Spleen (tissue), 11 donors: ENCODE measurements around the gene MFNG. TPM values are rescaled to one million over a fixed set of nuclear protein-coding genes. Genes with fewer than 3 reads are reported as not detected.

Source experiments
- DNase-seq: peaks from one replicate; pipeline ENCODE4 v3.0.0-alpha.2; 2020
- H3K27ac ChIP-seq, 8 donors: fragments of 200-600 bp; sonication (generic) in 7 of 8; 1 replicate in 4 of 8; 2 replicates in 4 of 8; pipeline versions ENCODE4 v1.5.0 to v1.8.0; 2016 to 2021; ENCODE audit warnings: inconsistent platforms in 4 of 8, mild to moderate bottlenecking in 4 of 8, moderate library complexity in 1 of 8
- H3K27me3 ChIP-seq, 7 donors: fragments of 200-600 bp; sonication (generic) in 6 of 7; replicated peaks in 1 of 7; 1 replicate in 4 of 7; 2 replicates in 3 of 7; pipeline versions ENCODE4 v1.5.0 to v1.8.0; 2016 to 2021; ENCODE audit warnings: inconsistent platforms in 3 of 7, mild to moderate bottlenecking in 1 of 7
- H3K36me3 ChIP-seq, 6 donors: fragments of 200-600 bp; sonication (generic) in 5 of 6; 1 replicate in 4 of 6; 2 replicates in 2 of 6; pipeline versions ENCODE4 v1.5.0 to v1.8.0; 2016 to 2021; ENCODE audit warnings: inconsistent platforms in 2 of 6
- H3K4me1 ChIP-seq, 6 donors: fragments of 200-600 bp; sonication (generic) in 5 of 6; 1 replicate in 3 of 6; 2 replicates in 3 of 6; pipeline versions ENCODE4 v1.5.0 to v1.8.0; 2016 to 2021; ENCODE audit warnings: inconsistent platforms in 3 of 6
- H3K4me3 ChIP-seq, 8 donors: fragments of 200-600 bp; sonication (generic) in 7 of 8; 1 replicate in 4 of 8; 2 replicates in 4 of 8; pipeline versions ENCODE4 v1.5.0 to v1.8.0; 2016 to 2021; ENCODE audit warnings: inconsistent platforms in 4 of 8, mild to moderate bottlenecking in 4 of 8, moderate library complexity in 2 of 8
- H3K9me3 ChIP-seq, 8 donors: fragments of 200-600 bp; sonication (generic) in 7 of 8; 1 replicate in 4 of 8; 2 replicates in 4 of 8; pipeline versions ENCODE4 v1.5.0 to v1.8.0; 2016 to 2021; ENCODE audit warnings: inconsistent platforms in 4 of 8
- CTCF ChIP-seq, 11 experiments: fragments of 200-600 bp in 7 of 11; fragments of 450-650 bp in 4 of 11; sonication (generic) in 4 of 11; IDR thresholded peaks in 8 of 11; conservative IDR thresholded peaks in 3 of 11; 1 replicate in 7 of 11; 2 replicates in 4 of 11; pipeline versions ENCODE4 v1.4.0 to v1.8.0; 2016 to 2021; ENCODE audit warnings: antibody characterized with exemption in 11 of 11, inconsistent platforms in 4 of 11, mild to moderate bottlenecking in 1 of 11
- POLR2A ChIP-seq, 3 donors: fragments of 450-650 bp; IDR thresholded peaks; one replicate each; pipeline ENCODE4 v1.5.1; 2017; ENCODE audit warnings: antibody characterized with exemption in 3 of 3, mild to moderate bottlenecking in 1 of 3
- POLR2AphosphoS5 ChIP-seq, 3 donors: sonication (generic); formaldehyde crosslinking; IDR thresholded peaks; one replicate each; pipeline ENCODE4 v1.5.1; 2017; ENCODE audit warnings: antibody characterized with exemption in 3 of 3
- WGBS, 5 donors: extraction: QIAGEN DNeasy Blood & Tissue Kit in 3 of 5; methylation state at CpG; one replicate each; pipeline versions ENCODE4 v1.1.5 to v1.1.7; 2013 to 2018; 5-methylcytosine and 5-hydroxymethylcytosine counted together
- intact Hi-C: fragments of 100-400 bp; cut with DNase I; formaldehyde crosslinking; loops from one replicate; pipeline ENCODE4 v1.15.0; 2023; ENCODE audit warnings: low total_unique reads
- polyA plus RNA-seq, 3 donors: library from polyadenylated mRNA; stranded (reverse); fragments of 200-250 nt; gene quantifications; one replicate each; pipeline ENCODE4 v1.2.1, GENCODE V29; 2013
- total RNA-seq, 7 donors: library from RNA; depleted of rRNA in 3 of 7; stranded (reverse); fragments of >200 nt in 3 of 7; fragmentation: NEBNext Ultra II Directional in 4 of 7; extraction: Animal tissue kit (Norgen Biotek cat#: 25700) in 4 of 7; gene quantifications; one replicate each; pipeline versions ENCODE4 v1.1.0 to v1.2.1, GENCODE V29; 2016 to 2021
- donor health status: healthy with polysubstance abuse.
- donor health status: DM: no; HTN: no; CAD: no; lungs with moderate emphysema.
- donor health status: DM: no; HTN: no; CAD: no.
- donor health status: Bipolar disorder and iron deficiency.
- donor health status: healthy.
- donor health status: DM: no; HTN: no; CAD: no.
- donor health status: DM: yes; HTN: yes; CAD: no.

The MFNG gene
- total and polyA plus RNA-seq, 10 donors = 38.7 to 138 (median 96.6) TPM

DNA sequence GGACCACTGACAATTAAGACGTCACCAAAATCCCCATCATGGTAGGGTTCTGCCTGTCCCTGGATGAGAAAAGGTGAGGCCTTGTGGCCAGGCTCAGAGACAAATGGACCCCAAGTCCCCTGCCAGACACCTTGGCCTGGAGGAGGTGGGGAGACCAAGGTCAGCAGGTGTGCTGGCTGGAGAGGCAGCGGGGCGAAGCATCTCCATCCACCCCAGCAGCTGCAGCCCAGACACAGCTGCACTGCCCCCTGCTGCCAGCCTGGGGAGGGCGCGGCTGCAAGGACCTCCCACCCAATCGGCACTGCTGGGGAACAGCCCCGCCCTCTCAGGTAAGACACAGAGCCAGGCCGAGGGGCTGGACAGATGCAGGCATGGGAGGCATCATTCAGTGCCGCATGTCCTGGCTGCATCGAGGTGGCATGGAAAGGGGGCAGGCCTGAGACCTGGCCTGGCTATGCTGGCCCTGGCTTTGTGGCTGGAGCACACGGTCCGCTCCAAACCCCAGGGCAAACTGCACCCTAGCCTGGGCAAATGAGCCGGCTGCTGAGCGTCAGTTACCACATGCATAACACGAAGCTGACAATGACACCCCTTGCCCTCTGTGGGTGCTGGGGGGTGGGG, 12.2 kb upstream of the MFNG start:
- TF ChIP-seq POLR2A (IDR thresholded peaks at IDR 0.05) (no peak), CTCF (IDR thresholded peaks at IDR 0.05 in 8 of 11, conservative IDR thresholded peaks at IDR 0.05 in 3 of 11) (peak; percentile 54 to 88 (median 72)), POLR2AphosphoS5 (IDR thresholded peaks at IDR 0.05) (peak in 2 of 3 donors; percentile 42 to 60)
- no peaks in the 10 kb centered on the region for H3K9me3 ChIP-seq
- H3K27me3 ChIP-seq = peaks cover 0 to 33% (median 0%) of the 10 kb centered on the region in 7 donors
- intact Hi-C loops = no loop called here
- peaks cover 0 to 7% (median 0%) of the 10 kb centered on the region in 6 donors for H3K36me3 ChIP-seq
- no peak overlapping the region for H3K4me3 ChIP-seq
- no peak overlapping the region for H3K27ac ChIP-seq
- peak; percentile 87 for DNase-seq
- 22 to 57% (median 48%) methylated on average over 10 to 15 of the region's 15 CpGs for WGBS, 5 donors
- peaks cover 6 to 58% (median 39%) of the 10 kb centered on the region in 6 donors for H3K4me1 ChIP-seq

DNA sequence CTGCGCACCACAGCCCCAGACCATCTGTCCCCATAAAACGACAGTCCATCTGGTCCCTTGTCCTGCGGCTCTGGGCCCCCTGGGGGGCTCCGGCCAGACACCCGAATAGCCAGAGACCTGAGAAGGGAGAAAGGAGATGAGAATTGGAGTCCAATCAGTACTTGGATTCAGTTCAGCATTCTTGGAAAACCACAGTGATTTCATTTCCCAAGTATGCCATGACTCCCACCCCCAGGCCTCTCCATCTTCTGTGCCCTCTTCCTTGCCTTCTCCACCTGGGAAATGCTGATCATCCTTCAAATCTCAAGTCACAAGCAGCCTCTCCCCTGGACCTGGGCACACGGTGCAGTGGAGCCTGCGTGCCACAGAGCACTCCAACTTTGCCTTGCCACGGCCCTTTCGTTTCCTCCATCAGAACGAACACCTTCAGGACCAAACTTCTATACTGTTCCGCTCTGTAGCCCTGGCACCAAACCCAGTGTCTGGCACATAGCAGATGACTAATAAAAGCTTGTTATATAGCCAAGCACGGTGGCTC, 10.9 kb upstream of the MFNG start:
- intact Hi-C loops = no loop called here
- Histone ChIP-seq H3K27ac (no peak overlapping the region), H3K36me3 (peaks cover 0 to 10% (median 0%) of the 10 kb centered on the region in 6 donors), H3K4me1 (peaks cover 5 to 53% (median 32%) of the 10 kb centered on the region in 6 donors), H3K27me3 (peaks cover 0 to 33% (median 0%) of the 10 kb centered on the region in 7 donors), H3K9me3 (no peaks in the 10 kb centered on the region), H3K4me3 (no peak overlapping the region)
- DNase-seq = no peak
- 83 to 96% (median 93%) methylated on average over 11 to 12 of the region's 12 CpGs for WGBS, 5 donors
- TF ChIP-seq CTCF (IDR thresholded peaks at IDR 0.05 in 8 of 11, conservative IDR thresholded peaks at IDR 0.05 in 3 of 11) (no peak), POLR2AphosphoS5 (IDR thresholded peaks at IDR 0.05) (no peak), POLR2A (IDR thresholded peaks at IDR 0.05) (no peak)

- H3K36me3 ChIP-seq = peaks cover 0 to 11% (median 0%) of the 10 kb centered on the region in 6 donors
- H3K9me3 ChIP-seq = no peaks in the 10 kb centered on the region
- H3K27ac ChIP-seq = no peak overlapping the region
- H3K4me3 ChIP-seq = no peak overlapping the region
- no peak for TF ChIP-seq CTCF (IDR thresholded peaks at IDR 0.05 in 8 of 11, conservative IDR thresholded peaks at IDR 0.05 in 3 of 11)
- TF ChIP-seq POLR2AphosphoS5 (IDR thresholded peaks at IDR 0.05) = no peak
- TF ChIP-seq POLR2A (IDR thresholded peaks at IDR 0.05) = no peak
- peaks cover under 1 to 50% (median 28%) of the 10 kb centered on the region in 6 donors for H3K4me1 ChIP-seq
- 78 to 94% (median 89%) methylated on average over 10 to 11 of the region's 11 CpGs for WGBS, 5 donors
- peaks cover 0 to 33% (median 0%) of the 10 kb centered on the region in 7 donors for H3K27me3 ChIP-seq
- no peak for DNase-seq
- intact Hi-C loops = no loop called here
These were observed 10.5 kb upstream of the MFNG start for GRCh38 chr22:37496651-37497050.

- no peaks in the 10 kb centered on the region for H3K9me3 ChIP-seq
- TF ChIP-seq CTCF (IDR thresholded peaks at IDR 0.05 in 8 of 11, conservative IDR thresholded peaks at IDR 0.05 in 3 of 11) (no peak), POLR2A (IDR thresholded peaks at IDR 0.05) (no peak), POLR2AphosphoS5 (IDR thresholded peaks at IDR 0.05) (no peak)
- no peak overlapping the region for H3K27ac ChIP-seq
- peaks cover 0 to 15% (median 0%) of the 10 kb centered on the region in 6 donors for H3K36me3 ChIP-seq
- peaks cover 0 to 24% (median 10%) of the 10 kb centered on the region in 6 donors for H3K4me1 ChIP-seq
- DNase-seq = no peak
- peaks cover 0 to 9% (median 0%) of the 10 kb centered on the region in 7 donors for H3K27me3 ChIP-seq
- no peak overlapping the region for H3K4me3 ChIP-seq
- WGBS, 5 donors = 85 to 100% (median 94%) methylated on average over 4 to 10 of the region's 10 CpGs
- intact Hi-C loops = no loop called here
These were observed 7.8 kb upstream of the MFNG start for GRCh38 chr22:37493979-37494378.
